Measurements from ENCODE around the gene UBTD2.

UBTD2 gene

GRCh38 chr5:172170251-172170701 lies 113.3 kb downstream of the UBTD2 start:
- Histone ChIP-seq H3K9me3 (ENCODE audit: control insufficient read depth, insufficient read depth, low read depth, low read length) (no peaks in the 10 kb centered on the region), H3K36me3 (ENCODE audit: control insufficient read depth in 2 of 2, insufficient read depth in 1 of 2, low read length in 2 of 2) (no peaks in the 10 kb centered on the region), H3K4me3 (ENCODE audit: low read depth, low read length) (no peak overlapping the region), H3K4me1 (ENCODE audit: control insufficient read depth, insufficient read depth, low read length) (peaks cover 2% of the 10 kb centered on the region; the same call in 1 of the 2 replicates), H3K27ac (ENCODE audit: extremely low read depth, low read depth, low read length) (no peak overlapping the region)
- no peak for TF ChIP-seq ZNF548 (tag by site-specific recombination; IDR thresholded peaks at IDR 0.05)
- no peak for TF ChIP-seq PBX3 (CRISPR knock-in tag; IDR thresholded peaks at IDR 0.05)
- TF ChIP-seq ZNF792 (tag by site-specific recombination; IDR thresholded peaks at IDR 0.05) = no peak
- no peak for TF ChIP-seq ZNF350 (tag by site-specific recombination; IDR thresholded peaks at IDR 0.05)
- no peak for TF ChIP-seq KLF8 (tag by site-specific recombination; IDR thresholded peaks at IDR 0.05)
- no peak for TF ChIP-seq RBAK (tag by site-specific recombination; IDR thresholded peaks at IDR 0.05)
- TF ChIP-seq ZNF830 (tag by site-specific recombination; IDR thresholded peaks at IDR 0.05; ENCODE audit: low read depth) = no peak
- no peak for TF ChIP-seq BCL11A (tag by site-specific recombination; IDR thresholded peaks at IDR 0.05; ENCODE audit: low read depth)
- no peak for TF ChIP-seq WT1 (tag by site-specific recombination; IDR thresholded peaks at IDR 0.05)
- no peak for TF ChIP-seq ZBTB1 (tag by site-specific recombination; IDR thresholded peaks at IDR 0.05)
- TF ChIP-seq ATF2 (tag by site-specific recombination; IDR thresholded peaks at IDR 0.05; ENCODE audit: low read depth) = no peak
- no peak for TF ChIP-seq ZFP41 (tag by site-specific recombination; IDR thresholded peaks at IDR 0.05; ENCODE audit: borderline replicate concordance)
- TF ChIP-seq ZNF654 (tag by site-specific recombination; IDR thresholded peaks at IDR 0.05; ENCODE audit: low read depth) = no peak
- no peak for TF ChIP-seq ZNF16 (tag by site-specific recombination; IDR thresholded peaks at IDR 0.05; ENCODE audit: low read depth)
- TF ChIP-seq ZNF169 (tag by site-specific recombination; IDR thresholded peaks at IDR 0.05) = no peak
- TF ChIP-seq KLF16 (tag by site-specific recombination; IDR thresholded peaks at IDR 0.05) = no peak
- TF ChIP-seq TSHZ1 (tag by site-specific recombination; IDR thresholded peaks at IDR 0.05; ENCODE audit: borderline replicate concordance) = no peak
- no peak for TF ChIP-seq ZNF37A (tag by site-specific recombination; IDR thresholded peaks at IDR 0.05)
- CTCF ChIA-PET = interaction anchor here (0.5 to 0.8 kb wide), 2 partner anchors 8 to 16 kb away, joined by 3 read pairs; no protein-coding TSS in a partner anchor
- POLR2A ChIA-PET = interaction anchor here (0.6 kb wide), 1 partner anchor 34 kb away, joined by 3 read pairs; no protein-coding TSS in a partner anchor

- Histone ChIP-seq H3K4me3 (ENCODE audit: low read depth, low read length) (no peak overlapping the region), H3K9me3 (ENCODE audit: control insufficient read depth, insufficient read depth, low read depth, low read length) (no peaks in the 10 kb centered on the region), H3K4me1 (ENCODE audit: control insufficient read depth, insufficient read depth, low read length) (no peaks in the 10 kb centered on the region; the same call in 1 of the 2 replicates), H3K27ac (ENCODE audit: extremely low read depth, low read depth, low read length) (no peak overlapping the region), H3K36me3 (ENCODE audit: control insufficient read depth in 2 of 2, insufficient read depth in 1 of 2, low read length in 2 of 2) (no peaks in the 10 kb centered on the region)
- CTCF ChIA-PET = interaction anchor here (0.6 kb wide), 1 partner anchor 195 kb away, joined by 3 read pairs; no protein-coding TSS in a partner anchor
- POLR2A ChIA-PET = no interaction called here
- no peak for TF ChIP-seq ZNF701 (tag by site-specific recombination; IDR thresholded peaks at IDR 0.05)
- no peak for TF ChIP-seq ZNF112 (tag by site-specific recombination; IDR thresholded peaks at IDR 0.05)
- TF ChIP-seq ZNF837 (tag by site-specific recombination; IDR thresholded peaks at IDR 0.05) = no peak
- TF ChIP-seq EGR2 (tag by site-specific recombination; IDR thresholded peaks at IDR 0.05; ENCODE audit: low read depth) = peak; percentile 100
- no peak for TF ChIP-seq ZNF776 (tag by site-specific recombination; IDR thresholded peaks at IDR 0.05; ENCODE audit: borderline replicate concordance)
- TF ChIP-seq ZNF146 (tag by site-specific recombination; IDR thresholded peaks at IDR 0.05) = no peak
- TF ChIP-seq ZNF366 (tag by site-specific recombination; conservative IDR thresholded peaks at IDR 0.05) = peak; percentile 22; the same call in 1 of the 2 replicates
- TF ChIP-seq ZBTB20 (tag by site-specific recombination; IDR thresholded peaks at IDR 0.05) = no peak
- TF ChIP-seq ZBTB10 (tag by site-specific recombination; IDR thresholded peaks at IDR 0.05) = no peak
- TF ChIP-seq ZNF341 (tag by site-specific recombination; IDR thresholded peaks at IDR 0.05; ENCODE audit: low read depth) = no peak
- TF ChIP-seq ZNF202 (tag by site-specific recombination; IDR thresholded peaks at IDR 0.05; ENCODE audit: borderline replicate concordance) = no peak
Observed at GRCh38 chr5:172169216-172169615, 114.3 kb downstream of the UBTD2 start.
